Stromal cell of bone marrow (primary cell): ENCODE data around the gene SPAG16.

ENCODE experiments used
- DNase-seq: peaks from one replicate; pipeline ENCODE4 v3.0.0-alpha.2; 2012; ENCODE audit warnings: low read depth

SPAG16 gene

DNA sequence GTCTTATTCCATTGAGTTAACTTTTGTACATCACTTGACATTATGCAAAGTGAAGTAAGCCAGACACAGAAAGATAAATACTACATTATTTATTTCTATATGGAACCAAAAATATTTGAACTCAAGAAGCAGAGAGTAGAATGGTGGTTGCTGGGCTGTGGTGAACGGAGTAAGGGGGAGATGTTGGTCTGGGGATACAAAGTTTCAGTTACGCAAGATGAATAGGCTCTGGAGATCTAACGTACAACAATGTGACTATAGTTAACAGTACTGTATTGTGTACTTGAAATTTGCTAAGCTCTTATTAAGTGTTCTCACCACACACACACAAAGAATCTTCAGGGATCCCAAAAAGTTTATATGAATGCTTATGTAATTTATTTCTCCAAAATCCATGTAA lies 1001.7 kb downstream of the SPAG16 start:
- no peak for DNase-seq

DNA sequence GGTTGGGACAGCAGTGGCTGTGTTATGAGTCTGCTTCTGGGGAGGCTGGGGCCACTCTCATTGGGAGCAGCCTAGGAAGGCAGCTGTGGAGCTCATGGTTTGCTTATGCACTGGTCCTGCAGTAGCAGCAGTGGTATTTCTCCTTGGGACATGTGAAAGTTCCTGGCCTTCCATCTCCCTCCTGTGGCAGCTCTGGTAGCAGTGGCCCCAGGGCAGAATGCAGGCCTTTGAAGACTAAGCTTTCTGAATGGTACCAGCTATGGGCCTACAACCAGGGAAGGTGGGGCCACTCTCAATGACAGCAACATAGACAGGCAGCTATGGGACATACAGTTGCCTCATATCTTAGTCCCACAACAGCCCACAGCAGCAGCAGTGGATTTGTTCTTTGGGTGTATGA lies 1009.3 kb downstream of the SPAG16 start:
- no peak for DNase-seq

DNA sequence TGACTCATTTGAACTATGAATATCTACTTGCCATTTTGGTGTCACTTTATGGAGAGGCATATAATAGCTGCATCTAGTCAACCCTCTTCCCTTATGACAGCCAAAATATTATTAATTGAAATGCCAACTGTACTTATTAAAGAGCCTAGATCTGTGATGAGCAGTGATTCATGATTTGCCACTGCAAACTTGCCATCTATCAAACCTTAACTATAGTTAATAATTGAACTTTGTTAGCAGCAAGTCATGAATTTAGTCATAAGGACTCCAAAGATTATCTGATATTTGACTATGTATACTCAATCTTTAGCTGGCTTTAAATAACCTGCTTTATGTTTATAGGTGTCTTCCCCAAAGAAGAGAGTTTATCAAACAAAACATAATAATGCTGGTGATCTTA lies 1010.2 kb downstream of the SPAG16 start:
- DNase-seq, result no peak

DNA sequence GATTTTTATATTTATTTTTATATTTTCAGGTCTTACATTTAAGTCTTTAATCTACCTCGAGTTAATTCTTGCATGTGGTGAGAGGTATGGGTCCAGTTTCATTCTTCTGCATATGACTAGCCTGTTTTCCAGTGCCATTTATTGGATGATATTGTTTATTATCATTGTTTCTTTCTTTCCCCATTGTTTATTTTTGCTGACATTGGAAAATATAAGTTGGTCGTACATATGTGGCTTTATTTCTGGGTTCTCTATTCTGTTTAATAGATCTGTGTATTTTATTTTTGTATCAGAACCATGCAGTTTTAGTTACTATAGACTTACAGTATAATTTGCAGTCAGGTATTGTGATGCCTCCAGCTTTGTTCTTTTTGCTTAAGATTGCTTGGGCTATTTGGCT lies 1013.2 kb downstream of the SPAG16 start:
- no peak for DNase-seq

DNA sequence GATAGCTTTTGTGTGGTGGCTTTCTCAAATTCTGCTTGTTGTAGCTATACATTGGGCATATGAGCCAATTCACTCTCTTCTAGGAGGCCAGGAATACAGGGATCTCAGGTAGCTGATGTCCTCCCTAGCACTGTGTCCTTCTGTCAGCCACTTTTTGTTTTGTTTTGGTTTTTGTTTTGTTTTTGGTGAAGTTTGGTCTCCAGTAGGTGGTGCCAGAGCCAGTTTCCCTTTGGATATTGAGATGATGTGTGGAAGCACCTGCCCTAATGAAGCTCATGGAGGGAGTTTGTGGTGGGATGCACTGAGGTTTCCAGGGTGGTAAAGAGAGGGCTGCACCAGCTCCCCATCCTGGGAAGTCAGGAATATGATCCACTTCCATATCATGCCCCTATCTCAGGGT lies 1026.1 kb downstream of the SPAG16 start:
- no peak for DNase-seq

DNA sequence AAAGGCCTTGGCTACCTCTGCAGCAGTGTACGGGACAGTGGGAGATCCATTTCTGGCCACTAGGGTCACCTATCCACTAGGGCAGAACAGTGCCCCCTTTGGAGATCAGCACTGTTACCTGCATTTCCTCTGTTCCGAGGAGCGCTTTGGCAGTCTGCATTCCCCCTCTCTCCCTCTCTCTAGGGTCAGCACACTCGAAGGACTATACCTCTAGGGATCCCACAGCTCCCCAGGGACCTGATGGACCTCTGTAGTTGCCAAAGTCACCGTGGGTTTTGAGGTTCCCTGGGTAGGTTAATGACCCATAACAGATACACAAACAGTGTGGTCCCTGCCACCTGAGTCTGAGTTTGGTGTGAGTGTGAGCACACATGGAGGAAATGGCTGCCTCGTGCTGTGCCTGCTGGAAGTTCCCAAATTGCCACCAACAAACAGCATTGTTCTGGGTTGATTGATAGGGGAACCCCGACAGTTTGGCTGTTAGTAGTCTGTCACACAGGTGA lies 1026.8 kb downstream of the SPAG16 start:
- no peak for DNase-seq

DNA sequence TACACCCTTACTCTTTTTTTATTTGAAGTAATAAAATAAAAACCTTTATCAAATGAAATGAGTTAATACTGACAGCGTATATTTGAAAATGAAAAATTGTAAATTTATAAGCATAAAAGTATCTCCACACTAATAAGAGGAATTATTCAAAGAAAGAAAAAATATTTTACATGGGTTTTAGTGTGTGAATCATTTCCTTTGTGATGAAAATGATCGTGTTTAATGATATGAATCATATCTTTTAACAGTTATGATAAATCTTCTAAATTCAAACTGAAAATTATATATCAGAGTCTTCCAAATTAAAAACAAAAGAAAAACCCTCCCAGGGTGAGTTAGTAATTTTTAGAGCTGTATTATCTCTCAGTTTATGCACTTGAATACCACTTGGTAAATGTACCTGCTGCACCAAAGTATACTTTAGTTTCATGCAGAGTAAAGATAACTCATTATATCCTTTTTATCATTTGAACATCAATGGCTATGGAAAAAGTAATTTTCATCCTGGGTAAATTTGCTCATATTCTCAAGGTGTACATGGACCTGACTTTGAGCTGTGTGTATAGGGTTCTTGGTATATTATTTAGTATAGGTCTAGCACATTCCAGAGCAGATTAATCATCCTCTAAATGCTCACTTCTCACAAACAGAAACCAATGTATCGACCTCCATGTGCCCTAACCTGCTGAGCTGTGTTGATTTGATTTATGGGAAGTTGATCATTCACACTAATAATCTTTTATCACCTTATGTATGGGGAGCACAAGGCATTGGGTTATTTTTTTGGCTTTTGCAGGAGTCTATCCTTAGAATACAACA lies 1027.9 kb downstream of the SPAG16 start:
- DNase-seq, result no peak

DNA sequence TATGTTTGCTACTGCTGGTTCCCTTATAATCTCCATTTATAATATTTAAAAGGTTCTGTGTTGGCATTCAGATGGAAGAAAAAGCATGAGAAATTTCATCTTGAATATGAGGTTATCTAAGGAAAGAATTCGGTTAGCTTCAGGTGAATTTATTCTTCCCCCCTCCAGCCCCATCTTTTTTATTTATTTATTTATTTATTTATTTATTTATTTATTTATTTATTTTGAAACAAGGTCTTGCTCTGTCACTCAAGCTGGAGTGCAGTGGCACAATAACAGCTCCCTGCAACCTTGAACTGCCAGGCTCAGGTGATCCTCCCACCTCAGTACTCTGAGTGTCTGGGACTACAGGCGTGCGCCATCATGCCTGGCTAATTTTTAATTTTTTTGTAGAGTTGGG lies 1031.1 kb downstream of the SPAG16 start:
- no peak for DNase-seq

DNA sequence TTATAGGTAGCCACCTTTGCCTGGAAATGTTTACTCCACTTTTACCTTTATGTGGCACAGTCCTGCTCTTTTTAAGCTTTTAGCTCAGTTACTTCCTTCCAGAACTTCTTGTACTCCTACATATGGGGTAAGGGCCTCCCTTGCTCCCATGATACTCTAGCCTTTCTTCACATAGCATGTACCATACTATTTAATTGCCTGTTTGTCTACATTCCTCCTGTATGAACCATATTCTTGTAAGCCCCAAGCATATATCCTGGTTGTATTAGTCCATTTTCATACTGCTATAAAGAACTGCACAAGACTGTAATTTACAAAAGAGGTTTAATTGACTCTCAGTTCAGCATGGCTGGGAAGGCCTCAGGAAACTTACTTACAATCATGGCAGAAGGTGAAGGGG lies 1035.9 kb downstream of the SPAG16 start:
- DNase-seq, result no peak

DNA sequence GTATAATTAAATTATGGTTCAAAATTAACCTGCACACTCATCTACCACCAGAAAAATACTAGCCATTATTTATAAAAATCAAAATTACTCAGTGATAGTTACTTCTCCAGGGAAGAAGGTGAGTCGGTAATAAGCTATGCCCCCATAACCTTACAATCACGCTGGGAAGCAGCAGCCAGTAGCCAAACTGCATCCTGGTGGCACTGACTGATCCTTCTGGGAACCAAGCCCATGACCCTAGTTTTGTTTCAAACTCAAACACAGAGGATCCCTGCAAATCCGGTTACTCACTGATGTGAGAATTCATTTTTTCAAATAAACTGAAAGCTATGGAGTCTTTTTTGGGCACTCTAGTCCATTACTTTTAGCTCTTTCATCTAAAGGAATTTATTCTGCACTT lies 1038.4 kb downstream of the SPAG16 start:
- DNase-seq, result peak; percentile 30

DNA sequence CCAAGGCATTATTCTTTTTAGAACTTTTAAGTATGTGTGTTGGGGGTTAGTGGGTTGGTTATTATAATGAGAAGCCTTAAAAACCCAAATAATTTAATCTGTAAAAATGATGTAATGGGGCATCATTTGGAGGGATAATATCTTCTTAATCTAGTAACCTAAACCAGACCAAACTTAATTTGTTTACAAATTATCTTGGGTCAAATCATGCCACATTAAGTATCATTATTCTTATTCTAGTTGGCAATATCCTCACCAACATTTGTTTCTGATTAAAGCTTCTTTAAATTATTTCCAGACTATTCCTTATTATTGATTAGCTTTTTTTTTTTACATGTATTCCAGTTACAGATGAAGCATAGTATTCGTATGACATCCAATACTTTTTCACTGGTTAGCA lies 1041.1 kb downstream of the SPAG16 start:
- DNase-seq, result no peak

DNA sequence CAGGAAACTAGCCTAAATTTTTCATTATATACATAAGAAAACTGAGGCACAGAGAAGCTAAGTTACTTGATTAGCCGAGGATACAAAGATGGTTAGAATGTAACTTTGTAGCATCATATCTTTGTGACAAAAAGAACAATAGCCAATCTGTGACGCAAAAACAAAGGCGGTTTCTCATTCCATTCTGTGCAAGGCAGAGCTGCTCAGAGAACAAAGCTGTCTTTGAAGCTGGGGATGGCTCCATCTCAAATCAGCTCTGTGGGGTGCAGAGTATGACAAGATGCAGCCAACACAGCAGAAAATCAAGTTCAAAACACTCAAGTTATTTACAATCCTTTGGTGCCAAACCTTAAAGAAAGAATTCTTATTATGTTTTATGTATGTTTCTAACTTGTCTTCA lies 1044.7 kb downstream of the SPAG16 start:
- DNase-seq, result no peak

DNA sequence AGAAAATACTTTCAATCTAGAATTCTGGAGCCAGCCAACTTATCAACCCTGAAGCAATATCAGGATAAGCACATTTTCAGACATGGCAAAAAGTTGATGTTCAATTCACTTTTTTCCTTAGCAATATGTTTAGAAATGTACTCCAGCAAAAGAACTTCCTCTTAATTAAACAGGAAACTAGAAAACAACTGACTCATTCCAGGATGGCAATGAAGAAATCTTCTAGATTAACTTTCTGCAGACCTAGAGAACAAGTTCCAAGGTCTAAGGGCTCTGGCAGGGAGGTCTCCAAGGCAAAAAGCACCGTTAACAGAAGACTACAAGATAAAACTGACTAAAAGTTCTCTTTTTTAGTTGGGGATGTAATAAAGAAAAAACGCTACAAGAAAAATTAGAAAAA lies 1057.4 kb downstream of the SPAG16 start:
- DNase-seq, result no peak

DNA sequence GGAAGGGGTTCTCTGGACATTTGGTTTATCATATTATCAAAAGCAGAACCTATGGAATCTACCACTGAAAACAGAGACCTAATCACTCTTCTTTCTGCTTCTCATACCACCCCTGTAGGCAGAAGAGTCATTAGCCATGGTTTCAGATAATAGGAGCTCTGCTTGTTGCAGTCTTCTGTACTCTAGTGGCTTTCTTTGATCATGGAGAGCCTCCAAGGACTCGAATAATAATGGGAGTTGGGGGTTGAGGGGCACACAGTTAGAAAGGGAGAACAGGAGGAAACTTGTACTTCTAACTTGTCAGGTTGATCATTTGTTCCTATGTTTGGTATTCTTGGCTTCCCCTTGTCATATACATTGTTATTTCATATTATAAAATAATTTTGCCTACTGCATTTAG lies 1074.2 kb downstream of the SPAG16 start:
- no peak for DNase-seq

DNA sequence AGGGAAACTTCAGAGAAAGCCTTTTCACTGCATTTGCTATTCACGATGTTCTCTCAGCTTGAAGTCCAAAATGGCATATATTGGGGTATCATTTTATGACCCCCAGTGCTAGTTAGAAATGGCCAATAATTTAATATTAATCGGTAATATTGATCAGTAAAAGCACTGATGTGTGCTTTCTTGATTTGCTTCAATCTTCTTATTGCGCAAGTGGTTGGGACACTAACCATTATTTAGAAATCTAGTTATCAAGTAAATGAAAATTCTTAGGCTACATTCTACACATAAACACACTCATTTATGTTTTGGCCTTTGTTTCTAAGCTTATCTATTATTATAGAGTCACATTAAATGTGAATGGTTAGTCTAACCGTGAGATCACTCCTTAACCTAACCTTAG lies 1076.9 kb downstream of the SPAG16 start:
- no peak for DNase-seq

DNA sequence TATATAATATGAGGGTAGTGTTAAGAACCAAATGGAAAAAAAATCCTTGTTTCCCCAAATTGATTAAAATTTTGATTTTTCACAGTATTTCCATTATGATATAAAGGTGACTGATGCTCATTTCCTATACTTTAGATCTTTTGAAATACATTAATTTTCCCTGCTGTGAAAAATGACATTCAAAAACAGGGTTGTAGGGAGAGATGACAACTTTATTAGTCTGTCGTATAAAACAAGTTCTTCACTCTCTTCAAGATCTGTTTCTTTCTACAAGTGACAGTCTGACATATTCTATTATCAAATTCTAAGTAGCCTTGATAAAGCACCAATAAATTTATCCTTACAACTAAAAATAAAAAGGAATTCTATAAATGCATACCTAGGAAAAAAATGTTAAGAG lies 1081.3 kb downstream of the SPAG16 start:
- no peak for DNase-seq

DNA sequence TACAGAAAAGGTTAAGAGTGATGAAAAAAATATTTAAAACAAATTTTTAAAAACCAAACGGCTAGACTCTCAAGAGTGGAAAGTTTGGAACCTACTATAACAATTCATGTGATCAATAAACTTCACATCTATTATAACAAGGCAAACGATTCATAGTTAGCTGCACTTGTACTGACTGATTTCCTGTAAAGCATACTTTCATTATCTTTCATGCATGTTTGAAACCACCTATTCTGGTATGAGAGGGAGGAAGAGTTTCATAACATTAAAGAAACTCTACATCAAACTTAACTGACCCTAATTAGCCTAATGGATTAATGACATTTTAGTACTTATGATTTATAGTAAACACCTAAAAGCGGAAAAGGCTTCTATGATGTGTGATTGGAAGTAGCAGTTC lies 1082.9 kb downstream of the SPAG16 start:
- no peak for DNase-seq

DNA sequence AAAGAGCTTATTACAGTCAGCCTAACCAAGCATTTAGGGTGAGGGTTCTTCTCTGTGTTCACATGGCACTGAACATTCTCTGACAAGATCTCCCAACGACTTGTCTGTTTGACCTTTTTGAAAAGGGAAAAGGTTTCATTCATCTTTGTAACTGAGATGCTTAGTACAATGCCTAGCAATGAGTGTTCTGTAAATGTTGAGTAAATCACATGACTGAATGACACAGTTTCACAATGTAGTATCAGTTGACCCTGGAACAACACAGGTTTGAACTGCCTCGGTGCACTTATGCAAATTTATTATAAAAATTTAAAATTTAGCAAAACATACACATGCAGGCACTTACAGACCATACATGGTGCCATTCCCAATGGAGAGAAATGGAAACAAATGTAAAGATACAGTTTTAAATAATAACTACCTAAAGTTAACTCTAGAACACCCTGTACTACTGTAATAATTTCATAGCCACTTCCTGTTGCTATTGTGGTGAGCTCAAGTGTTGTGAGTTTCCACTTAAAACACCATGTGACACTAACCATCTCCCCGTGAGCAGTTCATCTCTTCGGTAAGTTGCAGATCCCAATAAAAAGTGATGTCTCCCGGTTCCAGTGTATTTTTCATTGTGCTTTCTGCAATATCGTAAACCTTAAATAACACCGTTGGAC lies 1092.5 kb downstream of the SPAG16 start:
- DNase-seq, result no peak

DNA sequence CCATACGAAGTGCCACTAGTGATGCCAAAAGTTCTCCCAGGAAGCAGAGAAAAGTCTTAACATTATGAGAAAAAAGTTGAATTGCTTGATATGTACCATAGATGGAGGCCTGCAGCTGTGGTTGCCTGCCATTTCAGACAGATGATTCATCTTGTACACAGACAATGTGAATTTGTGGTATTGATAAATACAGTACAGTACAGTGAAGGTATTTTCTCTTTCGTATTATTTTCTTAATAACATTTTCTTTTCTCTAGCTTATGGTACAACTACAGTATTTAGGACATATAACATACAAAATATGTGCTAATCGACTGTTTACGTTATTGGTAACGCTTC lies 1093.0 kb downstream of the SPAG16 start:
- no peak for DNase-seq

DNA sequence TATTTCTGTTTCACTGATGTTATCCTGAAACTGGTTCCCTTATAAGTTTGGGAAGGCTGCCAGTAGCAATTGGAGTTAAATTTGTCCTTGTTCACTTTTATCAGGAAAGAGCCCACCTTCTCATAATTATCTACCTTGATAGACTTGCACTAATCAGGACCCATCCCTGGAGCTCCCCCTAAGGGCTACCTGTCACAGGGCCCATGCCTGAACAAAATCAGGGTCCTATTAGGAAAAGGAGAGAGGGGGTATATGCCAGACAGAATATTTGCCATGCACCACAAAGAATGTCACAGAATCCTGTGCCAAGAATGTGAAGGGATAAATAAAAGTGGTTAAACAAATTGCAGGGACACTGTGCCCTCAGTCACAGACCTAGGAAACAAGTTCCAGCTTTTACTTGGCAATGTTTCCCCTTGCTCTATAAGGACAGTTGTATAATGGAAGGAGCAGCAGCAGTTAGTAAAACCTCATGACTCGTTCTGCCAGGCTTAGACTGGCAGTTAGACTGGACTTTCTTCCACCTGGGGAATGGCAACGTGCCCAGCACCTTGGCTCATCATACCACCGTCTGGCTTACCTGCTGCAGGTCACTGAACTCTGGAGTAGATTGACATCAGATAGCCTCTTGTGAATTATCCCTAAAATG lies 1094.3 kb downstream of the SPAG16 start:
- no peak for DNase-seq

DNA sequence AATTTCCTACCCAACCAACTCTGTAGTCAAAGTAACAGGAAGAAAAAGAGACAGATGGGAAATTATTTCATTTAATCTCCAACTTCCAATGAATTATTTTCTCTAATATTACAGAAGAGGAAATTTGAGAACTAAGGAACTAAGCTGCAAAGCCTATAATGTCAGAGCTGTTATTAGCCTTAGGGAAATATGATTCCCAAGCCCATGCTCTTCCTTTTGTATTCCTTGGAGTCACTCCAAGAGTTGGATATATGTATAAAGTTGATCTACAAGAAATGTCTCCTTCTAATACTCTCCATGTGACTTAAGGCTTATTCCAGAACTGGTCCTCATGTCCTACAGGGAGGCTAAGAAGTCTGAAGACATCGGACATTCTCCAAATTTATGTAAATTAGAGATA lies 1095.0 kb downstream of the SPAG16 start:
- no peak for DNase-seq

DNA sequence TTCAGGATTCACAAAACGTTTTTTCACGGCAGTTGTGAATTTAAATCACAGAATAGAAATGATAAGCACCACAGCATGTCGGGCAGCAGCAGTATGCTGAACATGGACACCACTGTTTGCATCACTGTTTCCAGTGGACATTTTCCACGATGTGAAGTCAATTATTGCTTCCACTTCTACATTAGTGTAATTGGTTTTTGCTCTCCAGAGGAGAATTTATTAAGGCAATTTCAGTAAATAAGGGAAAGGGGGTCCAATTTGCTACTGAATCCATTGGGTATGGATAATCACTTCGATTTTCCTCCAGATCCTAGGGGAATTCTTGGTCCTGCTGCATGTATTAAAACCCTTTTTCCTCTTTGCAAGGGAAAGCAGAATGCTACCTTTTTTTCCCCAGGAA lies 1096.4 kb downstream of the SPAG16 start:
- DNase-seq, result no peak

DNA sequence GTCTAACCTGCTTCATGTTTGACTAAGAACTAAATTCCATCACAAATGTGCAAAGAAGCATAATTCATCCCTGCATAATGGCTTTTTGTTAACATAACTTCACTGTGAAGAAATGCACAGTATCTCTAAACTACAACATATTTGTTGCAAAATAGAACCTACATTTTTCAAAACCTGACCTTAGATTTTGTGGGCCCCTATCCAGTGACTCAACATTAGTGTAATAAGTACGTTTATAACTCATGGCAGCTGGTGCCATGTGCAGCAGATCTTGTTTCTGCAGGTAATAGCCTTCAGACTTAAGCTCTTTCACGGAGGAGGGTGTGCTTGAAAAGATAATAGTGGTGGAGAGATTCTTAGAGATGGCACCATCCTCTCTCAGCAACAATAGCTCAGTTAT lies 1098.0 kb downstream of the SPAG16 start:
- no peak for DNase-seq
